H9 (cell line): ENCODE data around the gene AMD1. TPM values are rescaled to one million over a fixed set of nuclear protein-coding genes. Genes with fewer than 3 reads are reported as not detected.

Experiments used
- DNase-seq: peaks from one replicate; pipeline ENCODE4 v3.0.0-alpha.2; 2017
- H2AFZ ChIP-seq: one replicate; pipeline ENCODE4 v1.6.1; 2013; ENCODE audit warnings: mild to moderate bottlenecking, low read length, control low read depth, moderate library complexity
- H2AK5ac ChIP-seq: 2 replicates; pipeline ENCODE4 v1.6.1; 2013; ENCODE audit warnings: low read length, control low read depth, mixed read lengths; ENCODE audit not compliant: insufficient read length
- H2BK120ac ChIP-seq: one replicate; pipeline ENCODE4 v1.6.1; 2013; ENCODE audit warnings: low read depth, mild to moderate bottlenecking, low read length, control low read depth, inconsistent platforms; ENCODE audit not compliant: poor library complexity, severe bottlenecking
- H2BK12ac ChIP-seq: 2 replicates; pipeline ENCODE4 v1.6.1; 2013; ENCODE audit warnings: low read length, control low read depth, mixed read lengths, low read depth; ENCODE audit not compliant: insufficient read length
- H2BK15ac ChIP-seq: 2 replicates; pipeline ENCODE4 v1.6.1; 2013; ENCODE audit warnings: low read depth, low read length, control low read depth
- H2BK20ac ChIP-seq: one replicate; pipeline ENCODE4 v1.6.1; 2013; ENCODE audit warnings: low read depth, mild to moderate bottlenecking, low read length, control low read depth, inconsistent platforms; ENCODE audit not compliant: poor library complexity, severe bottlenecking
- H2BK5ac ChIP-seq: 2 replicates; pipeline ENCODE4 v1.6.1; 2013; ENCODE audit warnings: low read length, control low read depth, mixed read lengths; ENCODE audit not compliant: insufficient read length
- H3K14ac ChIP-seq: 2 replicates; pipeline ENCODE4 v1.6.1; 2013; ENCODE audit warnings: low read length, control low read depth; ENCODE audit not compliant: insufficient read depth
- H3K18ac ChIP-seq: 2 replicates; pipeline ENCODE4 v1.6.1; 2013; ENCODE audit warnings: low read depth, mild to moderate bottlenecking, mixed read lengths, low read length, control low read depth; ENCODE audit not compliant: insufficient read length
- H3K23ac ChIP-seq: 2 replicates; pipeline ENCODE4 v1.6.1; 2013; ENCODE audit warnings: low read length, control low read depth, mixed read lengths, low read depth; ENCODE audit not compliant: insufficient read length
- H3K23me2 ChIP-seq: 2 replicates; pipeline ENCODE4 v1.6.1; 2013; ENCODE audit warnings: low read depth, mild to moderate bottlenecking, mixed read lengths, low read length, control low read depth; ENCODE audit not compliant: insufficient read length, poor library complexity, severe bottlenecking
- H3K27ac ChIP-seq: 2 replicates; pipeline ENCODE4 v1.5.1; 2013; ENCODE audit warnings: low read length, control low read depth, mixed read lengths, low read depth; ENCODE audit not compliant: insufficient read length
- H3K27me3 ChIP-seq: 2 replicates; pipeline ENCODE4 v1.6.1; 2013; ENCODE audit warnings: low read length, control low read depth, inconsistent platforms; ENCODE audit not compliant: insufficient read depth
- H3K4ac ChIP-seq: 2 replicates; pipeline ENCODE4 v1.6.1; 2013; ENCODE audit warnings: low read depth, mild to moderate bottlenecking, control low read depth, inconsistent platforms, low read length, moderate library complexity
- H3K4me1 ChIP-seq: 2 replicates; pipeline ENCODE4 v1.6.1; 2013; ENCODE audit warnings: low read length, control low read depth, inconsistent platforms; ENCODE audit not compliant: insufficient read depth
- H3K4me2 ChIP-seq: 2 replicates; pipeline ENCODE4 v1.6.1; 2013; ENCODE audit warnings: low read length, control low read depth, mixed read lengths; ENCODE audit not compliant: insufficient read length, insufficient read depth
- H3K56ac ChIP-seq: 2 replicates; pipeline ENCODE4 v1.6.1; 2013; ENCODE audit warnings: low read depth, mild to moderate bottlenecking, mixed read lengths, low read length, control low read depth; ENCODE audit not compliant: insufficient read length
- H3K79me1 ChIP-seq: 2 replicates; pipeline ENCODE4 v1.6.1; 2013; ENCODE audit warnings: low read depth, mild to moderate bottlenecking, moderate library complexity, low read length, control low read depth, inconsistent platforms; ENCODE audit not compliant: insufficient read depth, poor library complexity, severe bottlenecking
- H3K79me2 ChIP-seq: 2 replicates; pipeline ENCODE4 v1.6.1; 2013; ENCODE audit warnings: low read length, control low read depth, inconsistent platforms; ENCODE audit not compliant: insufficient read depth
- H3K9ac ChIP-seq: 2 replicates; pipeline ENCODE4 v1.6.1; 2013; ENCODE audit warnings: low read length, control low read depth, mixed read lengths; ENCODE audit not compliant: insufficient read length; ENCODE audit errors: extremely low read depth
- H3K9me3 ChIP-seq: one replicate; pipeline ENCODE4 v1.6.1; 2013; ENCODE audit warnings: low read depth, low read length, inconsistent platforms; ENCODE audit not compliant: control insufficient read depth
- H3T11ph ChIP-seq: one replicate; pipeline ENCODE4 v1.6.1; 2013; ENCODE audit warnings: mild to moderate bottlenecking, low read length, control low read depth, inconsistent platforms
- H4K20me1 ChIP-seq: one replicate; pipeline ENCODE4 v1.6.1; 2013; ENCODE audit not compliant: control insufficient read depth, insufficient read length, insufficient read depth
- H4K5ac ChIP-seq: 2 replicates; pipeline ENCODE4 v1.6.1; 2013; ENCODE audit warnings: low read depth, mild to moderate bottlenecking, mixed read lengths, low read length, control low read depth; ENCODE audit not compliant: insufficient read length
- H4K8ac ChIP-seq: replicated peaks from 2 replicates; pipeline ENCODE4 v1.6.1; 2013; ENCODE audit warnings: low read length, control low read depth, mixed read lengths, low read depth; ENCODE audit not compliant: insufficient read length
- H4K91ac ChIP-seq: 2 replicates; pipeline ENCODE4 v1.6.1; 2013; ENCODE audit warnings: low read depth, mild to moderate bottlenecking, moderate library complexity, mixed read lengths, low read length, control low read depth; ENCODE audit not compliant: insufficient read length
- H3K27ac Mint-ChIP-seq, 3 experiments: 2 replicates in 2 of 3; 3 replicates in 1 of 3; pipeline ENCODE4 v1.8.0; 2020 to 2021; ENCODE audit warnings: mixed read lengths in 3 of 3, mild to moderate bottlenecking in 1 of 3, moderate library complexity in 1 of 3
- H3K27me3 Mint-ChIP-seq: 2 replicates; pipeline ENCODE4 v1.8.0; 2021; ENCODE audit warnings: low read depth, mild to moderate bottlenecking, moderate library complexity, mixed read lengths
- H3K36me3 Mint-ChIP-seq, 3 experiments: 2 replicates in 2 of 3; 3 replicates in 1 of 3; pipeline ENCODE4 v1.8.0; 2020 to 2021; ENCODE audit warnings: low read depth in 3 of 3, mixed read lengths in 3 of 3; ENCODE audit not compliant: insufficient read depth in 1 of 3
- H3K4me1 Mint-ChIP-seq, 2 experiments: 2 replicates each; pipeline ENCODE4 v1.8.0; 2020; ENCODE audit warnings: mixed read lengths in 2 of 2
- H3K4me3 Mint-ChIP-seq, 2 experiments: 2 replicates in 1 of 2; 3 replicates in 1 of 2; pipeline ENCODE4 v1.8.0; 2020 to 2021; ENCODE audit warnings: mild to moderate bottlenecking in 2 of 2, mixed read lengths in 2 of 2, moderate library complexity in 1 of 2
- H3K9me3 Mint-ChIP-seq, 2 experiments: 2 replicates in 1 of 2; 3 replicates in 1 of 2; pipeline ENCODE4 v1.8.0; 2020; ENCODE audit warnings: mild to moderate bottlenecking in 2 of 2, mixed read lengths in 2 of 2, moderate library complexity in 1 of 2
- WGBS: extraction: QIAGEN DNeasy Blood & Tissue Kit; methylation state at CpG from one replicate; pipeline ENCODE4 v1.1.7; 2013; ENCODE audit warnings: missing lambda C conversion rate, low lambda C conversion rate, mixed read lengths; ENCODE audit not compliant: insufficient read length; ENCODE audit errors: extremely low coverage; 5-methylcytosine and 5-hydroxymethylcytosine counted together
- total RNA-seq: library from RNA; stranded (reverse); gene quantifications from 2 replicates; pipeline ENCODE4 v1.2.1, GENCODE V29; 2021
- TF ChIP-seq, protein P1 (sequence below): fragments of 200-600 bp; sonication (generic); conservative IDR thresholded peaks from 3 replicates; pipeline ENCODE4 v1.8.0; 2021; ENCODE audit warnings: antibody characterized with exemption, mild to moderate bottlenecking

AMD1 gene
- total RNA-seq, 1 experiment from 2014 or later = 162 TPM

DNA sequence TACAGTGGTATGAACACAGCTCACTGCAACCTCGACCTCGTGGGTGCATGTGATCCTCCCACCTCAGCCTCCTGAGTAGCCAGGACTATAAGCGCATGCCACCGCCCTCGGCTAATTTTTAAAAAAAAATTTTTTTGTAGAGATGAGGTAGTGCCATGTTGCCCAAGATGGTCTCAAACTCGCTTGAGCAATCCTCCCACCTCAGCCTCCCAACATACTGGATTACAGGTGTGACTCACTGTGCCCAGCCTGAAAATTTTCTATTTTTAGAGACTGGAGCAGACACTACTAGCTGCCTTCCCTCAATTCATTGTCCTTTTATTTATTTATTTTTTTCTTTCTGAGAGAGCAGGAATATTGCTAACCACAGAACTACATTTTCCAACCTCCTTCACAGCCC lies 63.6 kb downstream of the AMD1 start:
- H2AK5ac ChIP-seq = no peak overlapping the region
- no peak overlapping the region for H3K27ac ChIP-seq
- no peaks in the 10 kb centered on the region for H3K27me3 ChIP-seq
- no peaks in the 10 kb centered on the region for H3K27me3 Mint-ChIP-seq
- H3K9ac ChIP-seq = no peak overlapping the region
- H3K79me2 ChIP-seq = no peaks in the 10 kb centered on the region
- H2BK15ac ChIP-seq = no peak overlapping the region
- no peaks in the 10 kb centered on the region for H3K9me3 ChIP-seq
- no peak overlapping the region for H3K56ac ChIP-seq
- H4K91ac ChIP-seq = no peak overlapping the region
- no CpG with 5 or more reads among the region's 6 CpGs for WGBS
- no peak overlapping the region for H3K4me2 ChIP-seq
- no peak overlapping the region for H3T11ph ChIP-seq
- DNase-seq = no peak
- no peak overlapping the region for H3K18ac ChIP-seq
- no peak overlapping the region for H3K27ac Mint-ChIP-seq
- no peaks in the 10 kb centered on the region for H3K36me3 Mint-ChIP-seq
- no peak overlapping the region for H2BK20ac ChIP-seq
- H3K4ac ChIP-seq = no peak overlapping the region
- no peak overlapping the region for H4K5ac ChIP-seq
- H3K4me3 Mint-ChIP-seq = no peak overlapping the region
- no peaks in the 10 kb centered on the region for H3K4me1 ChIP-seq
- no peaks in the 10 kb centered on the region for H3K79me1 ChIP-seq
- H4K20me1 ChIP-seq = no peaks in the 10 kb centered on the region
- no peak overlapping the region for H2BK120ac ChIP-seq
- no peak overlapping the region for H4K8ac ChIP-seq
- TF ChIP-seq, protein P1, sequence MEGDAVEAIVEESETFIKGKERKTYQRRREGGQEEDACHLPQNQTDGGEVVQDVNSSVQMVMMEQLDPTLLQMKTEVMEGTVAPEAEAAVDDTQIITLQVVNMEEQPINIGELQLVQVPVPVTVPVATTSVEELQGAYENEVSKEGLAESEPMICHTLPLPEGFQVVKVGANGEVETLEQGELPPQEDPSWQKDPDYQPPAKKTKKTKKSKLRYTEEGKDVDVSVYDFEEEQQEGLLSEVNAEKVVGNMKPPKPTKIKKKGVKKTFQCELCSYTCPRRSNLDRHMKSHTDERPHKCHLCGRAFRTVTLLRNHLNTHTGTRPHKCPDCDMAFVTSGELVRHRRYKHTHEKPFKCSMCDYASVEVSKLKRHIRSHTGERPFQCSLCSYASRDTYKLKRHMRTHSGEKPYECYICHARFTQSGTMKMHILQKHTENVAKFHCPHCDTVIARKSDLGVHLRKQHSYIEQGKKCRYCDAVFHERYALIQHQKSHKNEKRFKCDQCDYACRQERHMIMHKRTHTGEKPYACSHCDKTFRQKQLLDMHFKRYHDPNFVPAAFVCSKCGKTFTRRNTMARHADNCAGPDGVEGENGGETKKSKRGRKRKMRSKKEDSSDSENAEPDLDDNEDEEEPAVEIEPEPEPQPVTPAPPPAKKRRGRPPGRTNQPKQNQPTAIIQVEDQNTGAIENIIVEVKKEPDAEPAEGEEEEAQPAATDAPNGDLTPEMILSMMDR = no peak
- H2AFZ ChIP-seq = no peak overlapping the region
- H3K23me2 ChIP-seq = no peaks in the 10 kb centered on the region
- no peak overlapping the region for H3K14ac ChIP-seq
- no peak overlapping the region for H3K23ac ChIP-seq
- H2BK12ac ChIP-seq = no peak overlapping the region
- no peaks in the 10 kb centered on the region for H3K9me3 Mint-ChIP-seq
- no peaks in the 10 kb centered on the region for H3K4me1 Mint-ChIP-seq
- no peak overlapping the region for H2BK5ac ChIP-seq
